Transverse colon (tissue), 4 donors: ENCODE data around the gene CCDC38.

Source experiments
- POLR2AphosphoS5 ChIP-seq, 3 donors: sonication (generic); formaldehyde crosslinking; IDR thresholded peaks; one replicate each; pipeline ENCODE4 v1.6.1; 2016; ENCODE audit warnings: antibody characterized with exemption in 3 of 3
- TF ChIP-seq, protein P1 (sequence below), 5 experiments: fragments of 200-600 bp in 3 of 5; fragments of 450-650 bp in 2 of 5; sonication (generic) in 3 of 5; IDR thresholded peaks; 1 replicate in 2 of 5; 2 replicates in 3 of 5; pipeline ENCODE4 v1.5.1; 2016 to 2017; ENCODE audit warnings: antibody characterized with exemption in 5 of 5, inconsistent platforms in 3 of 5, mild to moderate bottlenecking in 2 of 5, moderate library complexity in 1 of 5

DNA sequence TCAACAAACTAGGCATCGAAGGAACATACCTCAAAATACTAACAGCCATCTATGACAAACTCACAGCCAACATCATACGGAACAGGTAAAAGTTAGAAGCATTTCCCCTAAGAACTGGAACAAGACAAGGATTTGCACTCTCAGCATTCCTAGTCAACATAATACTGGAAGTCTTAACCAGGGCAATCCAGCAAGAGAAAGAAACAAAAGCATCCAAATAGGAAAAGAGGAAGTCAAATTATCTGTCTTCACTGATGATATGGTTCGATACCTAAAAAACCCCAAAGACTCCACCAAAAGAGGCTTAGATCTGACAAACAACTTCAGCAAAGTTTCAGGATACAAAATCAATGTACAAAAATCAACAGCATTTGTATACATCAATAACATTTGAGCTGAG lies 32.5 kb downstream of the CCDC38 start:
- TF ChIP-seq, protein P1, sequence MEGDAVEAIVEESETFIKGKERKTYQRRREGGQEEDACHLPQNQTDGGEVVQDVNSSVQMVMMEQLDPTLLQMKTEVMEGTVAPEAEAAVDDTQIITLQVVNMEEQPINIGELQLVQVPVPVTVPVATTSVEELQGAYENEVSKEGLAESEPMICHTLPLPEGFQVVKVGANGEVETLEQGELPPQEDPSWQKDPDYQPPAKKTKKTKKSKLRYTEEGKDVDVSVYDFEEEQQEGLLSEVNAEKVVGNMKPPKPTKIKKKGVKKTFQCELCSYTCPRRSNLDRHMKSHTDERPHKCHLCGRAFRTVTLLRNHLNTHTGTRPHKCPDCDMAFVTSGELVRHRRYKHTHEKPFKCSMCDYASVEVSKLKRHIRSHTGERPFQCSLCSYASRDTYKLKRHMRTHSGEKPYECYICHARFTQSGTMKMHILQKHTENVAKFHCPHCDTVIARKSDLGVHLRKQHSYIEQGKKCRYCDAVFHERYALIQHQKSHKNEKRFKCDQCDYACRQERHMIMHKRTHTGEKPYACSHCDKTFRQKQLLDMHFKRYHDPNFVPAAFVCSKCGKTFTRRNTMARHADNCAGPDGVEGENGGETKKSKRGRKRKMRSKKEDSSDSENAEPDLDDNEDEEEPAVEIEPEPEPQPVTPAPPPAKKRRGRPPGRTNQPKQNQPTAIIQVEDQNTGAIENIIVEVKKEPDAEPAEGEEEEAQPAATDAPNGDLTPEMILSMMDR (IDR thresholded peaks at IDR 0.05) = no peak
- no peak for TF ChIP-seq POLR2AphosphoS5 (IDR thresholded peaks at IDR 0.05)
